HG02852 (cell line): ENCODE measurements around the gene MEIOSIN.
"Not testable (repeated sequence)": the region's sequence is repeated elsewhere in the genome, so short reads cannot be mapped to it uniquely, and the experiment has no call there.

Source experiments
- ATAC-seq: cut with Tn5 transposase; IDR thresholded peaks from one replicate; pipeline ENCODE4 v1.9.1; 2021; ENCODE audit warnings: mild to moderate bottlenecking, moderate library complexity; ENCODE audit not compliant: unreplicated experiment

The MEIOSIN gene

GRCh38 chr19:45733160-45733810 lies at the start of gene MEIOSIN:
Gene MEIOSIN, plus strand, starts transcription at chr19:45733439. Its CDS starts 1,938 bp downstream, at chr19:45735377.
- ATAC-seq = no peak

- not testable (repeated sequence) for ATAC-seq
Measured at GRCh38 chr19:45685045-45685444, 48.2 kb upstream of the MEIOSIN start.

GRCh38 chr19:45687599-45687998 lies 45.6 kb upstream of the MEIOSIN start:
- no peak for ATAC-seq

- peak; percentile 40 for ATAC-seq
Measured at GRCh38 chr19:45691516-45692186, 41.6 kb upstream of the MEIOSIN start, which contains the start of gene SNRPD2. Gene SNRPD2, minus strand, starts transcription at chr19:45691953. Its CDS starts 65 bp downstream, at chr19:45691888.

GRCh38 chr19:45692187-45693105 lies 40.8 kb upstream of the MEIOSIN start, which contains the start of gene QPCTL:
Gene QPCTL, plus strand, starts transcription at chr19:45692666. Its CDS starts 38 bp downstream, at chr19:45692704.
- ATAC-seq = peak; percentile 79

GRCh38 chr19:45693106-45693788 lies 40.0 kb upstream of the MEIOSIN start:
- no peak for ATAC-seq

GRCh38 chr19:45701676-45702075 lies 31.6 kb upstream of the MEIOSIN start:
- ATAC-seq = no peak

GRCh38 chr19:45705115-45705514 lies 28.1 kb upstream of the MEIOSIN start:
- no peak for ATAC-seq

GRCh38 chr19:45705710-45706415 lies 27.4 kb upstream of the MEIOSIN start:
- no peak for ATAC-seq

GRCh38 chr19:45710356-45711130 lies 22.7 kb upstream of the MEIOSIN start:
- no peak for ATAC-seq

- ATAC-seq = no peak
Measured at GRCh38 chr19:45711851-45712698, 21.2 kb upstream of the MEIOSIN start.

GRCh38 chr19:45712699-45713067 lies 20.6 kb upstream of the MEIOSIN start:
- ATAC-seq = no peak

GRCh38 chr19:45713141-45713540 lies 20.1 kb upstream of the MEIOSIN start:
- ATAC-seq = no peak

GRCh38 chr19:45715139-45715538 lies 18.1 kb upstream of the MEIOSIN start:
- no peak for ATAC-seq

GRCh38 chr19:45716359-45717130 lies 16.7 kb upstream of the MEIOSIN start:
- no peak for ATAC-seq

GRCh38 chr19:45717131-45717982 lies 15.9 kb upstream of the MEIOSIN start:
- peak; percentile 92 for ATAC-seq
